Measurements from ENCODE around the gene GLP2R. TPM values are rescaled to one million over a fixed set of nuclear protein-coding genes. Genes with fewer than 3 reads are reported as not detected.

The GLP2R gene
- total RNA-seq, 1 experiment from 2014 or later = 0.90 TPM

Other genes starting within 250 kb of the GLP2R start
- gene CFAP52, start 249.3 kb upstream of the GLP2R start, total RNA-seq (2014; rRNA removed; shearing (Covaris generic)) = not detected in 2 replicates
- 0.07 and 0.84 TPM in 2 replicates for gene USP43, start 180.4 kb upstream of the GLP2R start, total RNA-seq (2014; rRNA removed; shearing (Covaris generic))
- not detected in 2 replicates for gene DHRS7C, start 34.3 kb upstream of the GLP2R start, total RNA-seq (2014; rRNA removed; shearing (Covaris generic))
- not detected in 2 replicates for gene GSG1L2, start 3.8 kb upstream of the GLP2R start, total RNA-seq (2014; rRNA removed; shearing (Covaris generic))
- gene RCVRN, start 79.3 kb downstream of the GLP2R start, total RNA-seq (2014; rRNA removed; shearing (Covaris generic)) = not detected in 2 replicates

All from HT1080 (cell line).